Measurements from ENCODE around the gene ATP2B3. TPM values are rescaled to one million over a fixed set of nuclear protein-coding genes. Genes with fewer than 3 reads are reported as not detected.

Gene ATP2B3
- total RNA-seq, 1 experiment from 2014 or later = 0.35 TPM

- Histone ChIP-seq H3K23ac (ENCODE audit: insufficient read length, low read depth, low read length) (no peak overlapping the region), H2BK120ac (ENCODE audit: low read depth, low read length, poor library complexity, severe bottlenecking) (no peak overlapping the region), H2BK12ac (ENCODE audit: insufficient read length, low read depth, low read length) (no peak overlapping the region), H3K23me2 (ENCODE audit: insufficient read length, low read depth, low read length, poor library complexity, severe bottlenecking) (no peaks in the 10 kb centered on the region), H4K5ac (ENCODE audit: insufficient read length, low read depth, low read length) (no peak overlapping the region), H3K27ac (ENCODE audit: insufficient read length, low read depth, low read length) (no peak overlapping the region), H3K79me2 (ENCODE audit: insufficient read depth, low read length) (no peaks in the 10 kb centered on the region), H3K9ac (ENCODE audit: extremely low read depth, insufficient read length, low read length) (no peak overlapping the region), H3T11ph (ENCODE audit: low read length) (no peak overlapping the region), H2BK20ac (ENCODE audit: low read depth, low read length, poor library complexity, severe bottlenecking) (no peak overlapping the region), H3K56ac (ENCODE audit: insufficient read length, low read depth, low read length) (no peak overlapping the region), H2BK5ac (ENCODE audit: insufficient read length, low read length) (no peak overlapping the region), H3K4ac (ENCODE audit: low read depth, low read length) (no peak overlapping the region), H4K20me1 (ENCODE audit: control insufficient read depth, insufficient read depth, insufficient read length) (peaks cover 2% of the 10 kb centered on the region), H3K4me1 (ENCODE audit: insufficient read depth, low read length) (no peaks in the 10 kb centered on the region), H3K4me2 (ENCODE audit: insufficient read depth, insufficient read length, low read length) (no peak overlapping the region), H3K18ac (ENCODE audit: insufficient read length, low read depth, low read length) (no peak overlapping the region), H2BK15ac (ENCODE audit: low read depth, low read length) (no peak overlapping the region), H4K8ac (replicated peaks; ENCODE audit: insufficient read length, low read depth, low read length) (no peak overlapping the region), H3K79me1 (ENCODE audit: insufficient read depth, low read depth, low read length, poor library complexity, severe bottlenecking) (no peaks in the 10 kb centered on the region), H3K27me3 (ENCODE audit: insufficient read depth, low read length) (no peaks in the 10 kb centered on the region; the same call in 1 of the 2 replicates), H2AFZ (ENCODE audit: low read length) (no peak overlapping the region), H3K14ac (ENCODE audit: insufficient read depth, low read length) (no peak overlapping the region), H4K91ac (ENCODE audit: insufficient read length, low read depth, low read length) (no peak overlapping the region), H2AK5ac (ENCODE audit: insufficient read length, low read length) (no peak overlapping the region), H3K9me3 (ENCODE audit: control insufficient read depth, low read depth, low read length) (peaks cover 24% of the 10 kb centered on the region)
- H3K4me1 Mint-ChIP-seq = peaks cover 2 to 6% of the 10 kb centered on the region in 2 experiments; a peak in 2 of 4 replicates
- no peak overlapping the region for H3K27ac Mint-ChIP-seq
- TF ChIP-seq CTCF (conservative IDR thresholded peaks at IDR 0.05) = no peak
- H3K4me3 Mint-ChIP-seq = no peak overlapping the region
- H3K36me3 Mint-ChIP-seq (ENCODE audit: insufficient read depth in 1 of 3, low read depth in 3 of 3) = no peaks in the 10 kb centered on the region
- H3K9me3 Mint-ChIP-seq = peaks cover 54 to 57% of the 10 kb centered on the region in 2 experiments
- H3K27me3 Mint-ChIP-seq (ENCODE audit: low read depth) = peaks cover 9% of the 10 kb centered on the region
- no peak for DNase-seq
- no CpG with 5 or more reads among the region's 11 CpGs for whole genome bisulfite sequencing (ENCODE audit: extremely low coverage, insufficient read length, low lambda C conversion rate)
Observed at GRCh38 chrX:153510383-153510782, 7.1 kb upstream of the ATP2B3 start.

Data from H9 (cell line).